K562 (cell line): ENCODE measurements around the gene GFI1. TPM values are rescaled to one million over a fixed set of nuclear protein-coding genes. Genes with fewer than 3 reads are reported as not detected.

Source experiments
- ATAC-seq: fragments of 200-7000 bp; cut with Tn5 transposase; 3 replicates; pipeline ENCODE4 v1.9.1; 2020; ENCODE audit warnings: moderate library complexity
- BruUV-seq: library from RNA; stranded (reverse); fragments of 400-500 nt; replicated peaks from 2 replicates; lab custom pipeline; 2021; lab: Mats Ljungman, UMichigan
- CTCF ChIA-PET: fragments of 300-600 bp; formaldehyde crosslinking; extraction: SDS; loops from one replicate; lab custom pipeline; 2021; ENCODE audit warnings: low intra/inter-chr PET ratio; lab: Yijun Ruan, JAX
- POLR2A ChIA-PET: fragments of 300-600, 350-650 bp; sonication (Branson Sonifier 250); formaldehyde crosslinking; extraction: SDS; loops from one replicate; lab custom pipeline; 2021; ENCODE audit warnings: antibody characterized with exemption, inconsistent platforms; lab: Yijun Ruan, JAX
- DNase-seq, 4 experiments: peaks; one replicate each; pipeline versions ENCODE4 v3.0.0 to v3.0.0-alpha.2; 2011 to 2018; ENCODE audit warnings: low spot score in 3 of 4, mixed read lengths in 3 of 4; ENCODE audit errors: extremely low read depth in 1 of 4
- FAIRE-seq: peaks from 2 replicates; lab custom pipeline; 2011; peaks lifted over from hg19 to GRCh38; lab: Jason Lieb, UNC
- H2AFZ ChIP-seq: 2 replicates; pipeline ENCODE4 v1.6.0; 2011; ENCODE audit warnings: low read depth, low read length, control low read depth, inconsistent platforms
- H3K27ac ChIP-seq: fragments of 200-600 bp; 3 replicates; pipeline ENCODE4 v1.8.0; 2011; ENCODE audit warnings: low read depth, mild to moderate bottlenecking, control low read depth, inconsistent platforms, low read length, moderate library complexity, mixed read lengths; ENCODE audit errors: extremely low read depth
- H3K27me3 ChIP-seq, 2 experiments: fragments of 300-600 bp in 1 of 2; 2 replicates in 1 of 2; 3 replicates in 1 of 2; pipeline versions ENCODE4 v1.6.0 to v1.8.0; 2011; ENCODE audit warnings: inconsistent platforms in 2 of 2, low read length in 2 of 2, mild to moderate bottlenecking in 1 of 2, mixed read lengths in 1 of 2, moderate library complexity in 1 of 2; ENCODE audit not compliant: control insufficient read depth in 2 of 2, insufficient read depth in 2 of 2
- H3K36me3 ChIP-seq: fragments of 300-600 bp; 3 replicates; pipeline ENCODE4 v1.8.0; 2011; ENCODE audit warnings: mild to moderate bottlenecking, low read length, inconsistent platforms; ENCODE audit not compliant: control insufficient read depth, insufficient read depth
- H3K4me1 ChIP-seq, 2 experiments: fragments of 200-600 bp in 1 of 2; replicated peaks in 1 of 2; 2 replicates in 1 of 2; 3 replicates in 1 of 2; pipeline versions ENCODE4 v1.5.1 to v1.8.0; 2011; ENCODE audit warnings: inconsistent platforms in 2 of 2, low read length in 2 of 2, mild to moderate bottlenecking in 1 of 2, mixed read lengths in 1 of 2, moderate library complexity in 1 of 2; ENCODE audit not compliant: control insufficient read depth in 2 of 2, insufficient read depth in 2 of 2
- H3K4me2 ChIP-seq: 2 replicates; pipeline ENCODE4 v1.6.1; 2011; ENCODE audit warnings: low read length, control low read depth, inconsistent platforms, mixed read lengths; ENCODE audit not compliant: insufficient read depth
- H3K4me3 ChIP-seq: fragments of 200-600 bp; sonication (generic), shearing (Covaris generic); 2 replicates; pipeline ENCODE4 v1.5.1; 2016; ENCODE audit warnings: control low read depth, inconsistent platforms
- H3K79me2 ChIP-seq: fragments of 200-600 bp; 3 replicates; pipeline ENCODE4 v1.8.0; 2011; ENCODE audit warnings: low read length, inconsistent platforms; ENCODE audit not compliant: control insufficient read depth, insufficient read depth
- H3K9ac ChIP-seq, 2 experiments: 2 replicates each; pipeline versions ENCODE4 v1.6.0 to v1.6.1; 2011; ENCODE audit warnings: low read depth in 2 of 2, low read length in 2 of 2, control low read depth in 1 of 2, inconsistent platforms in 1 of 2, mild to moderate bottlenecking in 1 of 2, mixed read lengths in 1 of 2; ENCODE audit not compliant: insufficient read depth in 1 of 2
- H3K9me1 ChIP-seq: one replicate; pipeline ENCODE4 v1.6.0; 2011; ENCODE audit warnings: inconsistent platforms, mild to moderate bottlenecking, low read length, moderate library complexity; ENCODE audit not compliant: control insufficient read depth, insufficient read depth
- H3K9me3 ChIP-seq: replicated peaks from 2 replicates; pipeline ENCODE4 v1.5.1; 2011; ENCODE audit warnings: low read depth, low read length, inconsistent platforms; ENCODE audit not compliant: control insufficient read depth, insufficient read depth
- H4K20me1 ChIP-seq: replicated peaks from 2 replicates; pipeline ENCODE4 v1.6.1; 2011; ENCODE audit warnings: low read length, inconsistent platforms, mixed read lengths; ENCODE audit not compliant: control insufficient read depth, insufficient read depth
- CREM ChIP-seq: IDR thresholded peaks from 2 replicates; pipeline ENCODE4 v1.6.1; 2014; ENCODE audit warnings: antibody characterized with exemption, low read depth
- DDX20 ChIP-seq: fragments of 450-650 bp; IDR thresholded peaks from 2 replicates; pipeline ENCODE4 v1.6.1; 2016; ENCODE audit warnings: missing genetic modification characterization, low read depth, mild to moderate bottlenecking, missing compliant biosample characterization, moderate library complexity
- FIP1L1 ChIP-seq: fragments of 200-400 bp; formaldehyde crosslinking; IDR thresholded peaks from 2 replicates; pipeline ENCODE4 v1.6.1; 2018; ENCODE audit warnings: mild to moderate bottlenecking, low read depth, low read length; ENCODE audit not compliant: poor library complexity, severe bottlenecking
- MIER1 ChIP-seq: fragments of 450-650 bp; IDR thresholded peaks from 2 replicates; pipeline ENCODE4 v1.6.1; 2016; ENCODE audit warnings: antibody characterized with exemption, mild to moderate bottlenecking, low read depth
- SIRT6 ChIP-seq: IDR thresholded peaks from one replicate; pipeline ENCODE4 v1.6.1; 2012; ENCODE audit warnings: low read depth, mild to moderate bottlenecking, control low read depth, inconsistent platforms, low read length, moderate library complexity
- TEAD4 ChIP-seq, 2 experiments: sonication (generic) in 1 of 2; formaldehyde crosslinking in 1 of 2; IDR thresholded peaks; 2 replicates each; pipeline versions ENCODE4 v1.6.1 to v1.8.0; 2012 to 2022; ENCODE audit warnings: borderline replicate concordance in 1 of 2, inconsistent platforms in 1 of 2, low read length in 1 of 2, mild to moderate bottlenecking in 1 of 2, missing genetic modification reagents in 1 of 2
- ZNF212 ChIP-seq: fragments of 450-650 bp; formaldehyde crosslinking; IDR thresholded peaks from 2 replicates; pipeline ENCODE4 v1.4.0; 2020; ENCODE audit warnings: mild to moderate bottlenecking
- WGBS: fragments of 100-300 bp; shearing (Covaris generic); methylation state at CpG from one replicate; pipeline ENCODE4 v1.1.6; 2016; ENCODE audit warnings: low coverage, mixed read lengths; ENCODE audit not compliant: insufficient coverage; ENCODE audit errors: missing lambda C conversion rate; 5-methylcytosine and 5-hydroxymethylcytosine counted together
- in situ Hi-C: fragments of 300-500 bp; cut with MboI; formaldehyde crosslinking; loops from 4 replicates; pipeline ENCODE4 v1.15.0; 2018; ENCODE audit warnings: inconsistent platforms, mixed read lengths
- intact Hi-C: fragments of 100-400 bp; cut with micrococcal nuclease; formaldehyde crosslinking; loops from 2 replicates; pipeline ENCODE4 v1.14.2; 2022
- polyA plus RNA-seq, 8 experiments: library from polyadenylated mRNA; depleted of rRNA in 4 of 8; stranded (reverse) in 5 of 8; unstranded in 3 of 8; fragments of >200 nt; fragmentation: Nextera tagmentation in 2 of 8; fragmentation: Illumina TruSeq in 1 of 8; extraction: Ambion mirVana in 2 of 8; extraction: Trizol in 1 of 8; gene quantifications; 2 replicates each; pipeline versions ENCODE4 v1.2.1 to v1.2.3, GENCODE V29; 2011 to 2014; ENCODE audit warnings: inconsistent platforms in 1 of 8, missing spikeins in 1 of 8
- total RNA-seq, 7 experiments: library from RNA; depleted of rRNA in 6 of 7; stranded (reverse); fragments of >200 nt in 6 of 7; fragmentation: Illumina TruSeq in 2 of 7; extraction: Trizol in 2 of 7; gene quantifications; 2 replicates each; pipeline versions ENCODE4 v1.2.1 to v1.2.3, GENCODE V29; 2011 to 2021; ENCODE audit warnings: low replicate concordance in 1 of 7

GFI1 gene
- total and polyA plus RNA-seq, 9 of the 15 experiments (the other 6 are each of a cell fraction or from before 2014, with no cell fraction given) = 0.07 to 0.93 (median 0.46) TPM

DNA sequence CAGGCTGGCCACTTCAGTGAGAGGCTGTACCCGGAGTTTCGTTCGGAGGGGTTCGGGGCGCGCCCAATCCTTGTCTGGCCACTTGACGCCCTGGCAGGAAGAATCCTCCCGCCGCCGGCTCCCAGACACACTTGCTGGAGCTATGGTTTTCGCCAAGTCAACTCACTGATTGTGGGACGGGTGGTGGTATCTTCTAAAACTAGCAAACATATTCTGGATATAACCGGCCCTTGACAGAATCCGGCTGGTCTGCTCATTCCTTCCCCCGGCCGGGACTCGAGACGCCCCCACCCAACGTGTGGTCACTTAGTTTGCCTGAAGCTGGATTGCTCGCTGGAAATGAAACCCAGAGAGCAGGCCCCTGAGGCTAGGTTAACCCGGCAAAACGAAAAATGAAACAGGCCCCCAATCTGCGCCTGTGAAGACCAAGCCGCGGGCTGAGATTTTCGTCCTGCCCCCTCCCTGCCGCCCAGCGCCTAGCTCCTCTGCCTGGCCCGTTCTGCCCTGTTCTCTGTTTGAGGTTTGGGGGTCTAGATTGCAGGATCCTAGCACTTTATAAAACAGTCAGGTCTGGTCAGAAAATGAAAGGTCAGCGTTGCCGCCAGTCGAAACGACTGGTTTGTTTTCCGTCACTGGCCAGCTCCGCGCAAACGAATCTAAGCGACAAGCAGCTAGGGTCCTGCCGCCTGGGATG, 4.6 kb downstream of the GFI1 start:
- CTCF ChIA-PET = no interaction called here
- no peak for ATAC-seq
- Histone ChIP-seq H3K27ac (no peak overlapping the region), H3K27me3 (peaks cover 5 to 21% of the 10 kb centered on the region in 2 experiments; a peak in 3 of 5 replicates), H3K9me1 (no peaks in the 10 kb centered on the region), H3K36me3 (no peaks in the 10 kb centered on the region), H3K9me3 (peaks cover 5% of the 10 kb centered on the region; the same call in 1 of the 2 replicates), H3K4me1 (peaks cover 0 to 24% of the 10 kb centered on the region in 2 experiments; a peak in 2 of 5 replicates), H2AFZ (no peak overlapping the region), H3K4me3 (no peak overlapping the region), H3K4me2 (no peak overlapping the region), H3K79me2 (no peaks in the 10 kb centered on the region), H3K9ac (no peak overlapping the region), H4K20me1 (no peaks in the 10 kb centered on the region)
- WGBS = 71% methylated on average over 36 of the region's 39 CpGs
- intact Hi-C loops (no loop called here), in situ Hi-C loops (no loop called here)
- no peak for DNase-seq
- no TSS peak for BruUV-seq
- no peak for FAIRE-seq
- TF ChIP-seq TEAD4 (IDR thresholded peaks at IDR 0.05; ENCODE audit: low read length) (no peak), TEAD4 (CRISPR knock-in tag; IDR thresholded peaks at IDR 0.05; ENCODE audit: borderline replicate concordance) (no peak), DDX20 (tag) (no peak), MIER1 (no peak), SIRT6 (no peak), ZNF212 (CRISPR knock-in tag) (no peak), FIP1L1 (no peak), CREM (no peak)
- POLR2A ChIA-PET = no interaction called here
